Epithelial cell of esophagus (primary cell): ENCODE measurements around the gene TRIM33.

Source experiments
- DNase-seq: peaks from one replicate; pipeline ENCODE4 v3.0.0; 2010; ENCODE audit warnings: low read depth
- H3K4me3 ChIP-seq: 2 replicates; pipeline ENCODE4 v1.5.1; 2011; ENCODE audit warnings: mild to moderate bottlenecking, low read length, control low read depth
- CTCF ChIP-seq: IDR thresholded peaks from 2 replicates; pipeline ENCODE4 v1.5.1; 2011; ENCODE audit warnings: low read depth, mild to moderate bottlenecking, low read length, control low read depth, inconsistent platforms; ENCODE audit not compliant: insufficient read depth; ENCODE audit errors: missing control alignments

TRIM33 gene

GRCh38 chr1:114535401-114535800 is 24.4 kb upstream of the TRIM33 start:
- no peak for TF ChIP-seq CTCF
- no peak overlapping the region for H3K4me3 ChIP-seq
- no peak for DNase-seq

GRCh38 chr1:114531094-114531493 is 20.1 kb upstream of the TRIM33 start:
- H3K4me3 ChIP-seq = no peak overlapping the region
- no peak for TF ChIP-seq CTCF
- no peak for DNase-seq

GRCh38 chr1:114530224-114530623 is 19.2 kb upstream of the TRIM33 start:
- no peak for TF ChIP-seq CTCF
- no peak for DNase-seq
- no peak overlapping the region for H3K4me3 ChIP-seq

GRCh38 chr1:114524944-114525343 is 13.9 kb upstream of the TRIM33 start:
- no peak overlapping the region for H3K4me3 ChIP-seq
- no peak for TF ChIP-seq CTCF
- DNase-seq = peak; percentile 31

GRCh38 chr1:114522264-114522575 is 11.2 kb upstream of the TRIM33 start:
- no peak for DNase-seq
- TF ChIP-seq CTCF = no peak
- no peak overlapping the region for H3K4me3 ChIP-seq

- DNase-seq = no peak
- no peak for TF ChIP-seq CTCF
- H3K4me3 ChIP-seq = no peak overlapping the region
Observed at GRCh38 chr1:114521396-114522263, 10.6 kb upstream of the TRIM33 start.

GRCh38 chr1:114517348-114517747 is 6.3 kb upstream of the TRIM33 start:
- DNase-seq = peak; percentile 72

More at GRCh38 chr1:114517348-114517747, 6.3 kb upstream of the TRIM33 start:
- H3K4me3 ChIP-seq = no peak overlapping the region
- no peak for TF ChIP-seq CTCF
